ENCODE measurements around the gene BNC1. TPM values are rescaled to one million over a fixed set of nuclear protein-coding genes. Genes with fewer than 3 reads are reported as not detected.
A peak's percentile ranks its signal among the peaks of the same experiment; 100 is the strongest.

Gene BNC1
- total and polyA plus RNA-seq, 7 experiments from 2014 or later: not detected

GRCh38 chr15:83250781-83251180 is 33.7 kb downstream of the BNC1 start:
- Mint-ChIP-seq H3K4me1 (peaks cover 0 to 2% (median 0%) of the 10 kb centered on the region in 7 donors), H3K4me3 (no peak overlapping the region), H3K27me3 (peaks cover 35 to 64% (median 42%) of the 10 kb centered on the region in 5 donors), H3K36me3 (no peaks in the 10 kb centered on the region), H3K27ac (no peak overlapping the region), H3K9me3 (no peaks in the 10 kb centered on the region)
- DNase-seq (no peak), ATAC-seq (no peak)
- no peaks in the 10 kb centered on the region for H3K9me3 ChIP-seq (ENCODE audit: control insufficient read depth in 2 of 3, low read length in 3 of 3)
- H3K4me1 ChIP-seq (ENCODE audit: control insufficient read depth in 2 of 2, insufficient read depth in 2 of 2, low read length in 2 of 2): no peaks in the 10 kb centered on the region
- peaks cover 0 to 10% of the 10 kb centered on the region in 2 donors for H3K27me3 ChIP-seq (ENCODE audit: control insufficient read depth in 2 of 2, insufficient read depth in 2 of 2, low read length in 2 of 2)
- CTCF ChIA-PET: no interaction called here
- no peak overlapping the region for H3K27ac ChIP-seq (ENCODE audit: low read depth, low read length)
- no peak overlapping the region for H3K4me3 ChIP-seq (ENCODE audit: low read length)
- intact Hi-C loops (cut with micrococcal nuclease): no loop called here
- POLR2A ChIA-PET: no interaction called here
- H3K36me3 ChIP-seq (ENCODE audit: control insufficient read depth in 2 of 3, insufficient read depth in 3 of 3, low read length in 3 of 3): no peaks in the 10 kb centered on the region

- no peak for ATAC-seq
- Mint-ChIP-seq H3K36me3 (no peaks in the 10 kb centered on the region), H3K4me1 (no peaks in the 10 kb centered on the region)
Observed at GRCh38 chr15:83249030-83249343, 35.5 kb downstream of the BNC1 start.

GRCh38 chr15:83248151-83249029 is 36.1 kb downstream of the BNC1 start:
- ChIA-PET POLR2A (no interaction called here), CTCF (interaction anchor here (0.5 to 1.1 kb wide), 2 partner anchors 8 to 19 kb away, joined by 3 to 4 read pairs; no protein-coding TSS in a partner anchor)
- peak; percentile 52 for ATAC-seq
- H3K4me3 ChIP-seq (ENCODE audit: low read length): no peak overlapping the region
- no peaks in the 10 kb centered on the region for H3K9me3 ChIP-seq (ENCODE audit: control insufficient read depth in 2 of 3, low read length in 3 of 3)
- peaks cover 0 to 4% (median 0%) of the 10 kb centered on the region in 11 donors for H3K9me3 Mint-ChIP-seq
- H3K4me1 Mint-ChIP-seq: no peaks in the 10 kb centered on the region
- intact Hi-C loops (cut with micrococcal nuclease): loop anchor here (1.0 to 5.0 kb wide), 4 partner anchors 132 to 324 kb away; no protein-coding TSS in a partner anchor
- H3K4me1 ChIP-seq (ENCODE audit: control insufficient read depth in 2 of 2, insufficient read depth in 2 of 2, low read length in 2 of 2): no peaks in the 10 kb centered on the region
- peak in 7 of 9 donors; percentile 2 to 59 (median 38) for DNase-seq
- H3K36me3 ChIP-seq (ENCODE audit: control insufficient read depth in 2 of 3, insufficient read depth in 3 of 3, low read length in 3 of 3): no peaks in the 10 kb centered on the region
- H3K27ac ChIP-seq (ENCODE audit: low read depth, low read length): no peak overlapping the region
- H3K4me3 Mint-ChIP-seq: no peak overlapping the region
- peaks cover 0 to 10% of the 10 kb centered on the region in 2 donors for H3K27me3 ChIP-seq (ENCODE audit: control insufficient read depth in 2 of 2, insufficient read depth in 2 of 2, low read length in 2 of 2)
- no peak overlapping the region for H3K27ac Mint-ChIP-seq
- H3K36me3 Mint-ChIP-seq: no peaks in the 10 kb centered on the region
- peaks cover 36 to 67% (median 50%) of the 10 kb centered on the region in 5 donors for H3K27me3 Mint-ChIP-seq

More at GRCh38 chr15:83249030-83249343, 35.5 kb downstream of the BNC1 start:
- Mint-ChIP-seq H3K27me3 (peaks cover 37 to 68% (median 47%) of the 10 kb centered on the region in 5 donors), H3K27ac (no peak overlapping the region), H3K9me3 (peaks cover 0 to 4% (median 0%) of the 10 kb centered on the region in 11 donors), H3K4me3 (no peak overlapping the region)
- intact Hi-C loops (cut with micrococcal nuclease): loop anchor here (2.0 to 5.0 kb wide), 3 partner anchors 190 to 323 kb away; no protein-coding TSS in a partner anchor
- H3K9me3 ChIP-seq (ENCODE audit: control insufficient read depth in 2 of 3, low read length in 3 of 3): no peaks in the 10 kb centered on the region
- CTCF ChIA-PET: interaction anchor here (0.5 kb wide), 1 partner anchor 9 kb away, joined by 4 read pairs; no protein-coding TSS in a partner anchor
- no peak for DNase-seq
- no peaks in the 10 kb centered on the region for H3K36me3 ChIP-seq (ENCODE audit: control insufficient read depth in 2 of 3, insufficient read depth in 3 of 3, low read length in 3 of 3)
- no peak overlapping the region for H3K4me3 ChIP-seq (ENCODE audit: low read length)
- H3K27ac ChIP-seq (ENCODE audit: low read depth, low read length): no peak overlapping the region
- POLR2A ChIA-PET: no interaction called here
- no peaks in the 10 kb centered on the region for H3K4me1 ChIP-seq (ENCODE audit: control insufficient read depth in 2 of 2, insufficient read depth in 2 of 2, low read length in 2 of 2)
- peaks cover 0 to 10% of the 10 kb centered on the region in 2 donors for H3K27me3 ChIP-seq (ENCODE audit: control insufficient read depth in 2 of 2, insufficient read depth in 2 of 2, low read length in 2 of 2)

GRCh38 chr15:83243634-83244033 is 40.8 kb downstream of the BNC1 start:
- H3K27me3 Mint-ChIP-seq: peaks cover 18 to 56% (median 48%) of the 10 kb centered on the region in 5 donors
- ChIA-PET POLR2A (no interaction called here), CTCF (interaction anchor here (0.7 kb wide), 1 partner anchor 11 kb away, joined by 3 read pairs; no protein-coding TSS in a partner anchor)
- intact Hi-C loops (cut with micrococcal nuclease): no loop called here
- H3K27me3 ChIP-seq (ENCODE audit: control insufficient read depth in 2 of 2, insufficient read depth in 2 of 2, low read length in 2 of 2): peaks cover 0 to 10% of the 10 kb centered on the region in 2 donors
- ATAC-seq (no peak), DNase-seq (no peak)
- no peak overlapping the region for H3K27ac Mint-ChIP-seq
- no peaks in the 10 kb centered on the region for H3K9me3 ChIP-seq (ENCODE audit: control insufficient read depth in 2 of 3, low read length in 3 of 3)
- H3K9me3 Mint-ChIP-seq: peaks cover 0 to 14% (median 5%) of the 10 kb centered on the region in 11 donors
- no peak overlapping the region for H3K4me3 Mint-ChIP-seq
- H3K36me3 ChIP-seq (ENCODE audit: control insufficient read depth in 2 of 3, insufficient read depth in 3 of 3, low read length in 3 of 3): no peaks in the 10 kb centered on the region
- no peaks in the 10 kb centered on the region for H3K4me1 ChIP-seq (ENCODE audit: control insufficient read depth in 2 of 2, insufficient read depth in 2 of 2, low read length in 2 of 2)
- H3K4me1 Mint-ChIP-seq: no peaks in the 10 kb centered on the region
- H3K36me3 Mint-ChIP-seq: no peaks in the 10 kb centered on the region
- no peak overlapping the region for H3K4me3 ChIP-seq (ENCODE audit: low read length)
- H3K27ac ChIP-seq (ENCODE audit: low read depth, low read length): no peak overlapping the region

- Mint-ChIP-seq H3K4me1 (peaks cover 0 to 4% (median 0%) of the 10 kb centered on the region in 7 donors), H3K9me3 (peaks cover 0 to 2% (median 0%) of the 10 kb centered on the region in 11 donors), H3K4me3 (no peak overlapping the region), H3K27ac (no peak overlapping the region), H3K27me3 (peaks cover 4 to 16% (median 9%) of the 10 kb centered on the region in 5 donors), H3K36me3 (no peaks in the 10 kb centered on the region)
- Histone ChIP-seq H3K27me3 (ENCODE audit: control insufficient read depth in 2 of 2, insufficient read depth in 2 of 2, low read length in 2 of 2) (no peaks in the 10 kb centered on the region), H3K9me3 (ENCODE audit: control insufficient read depth in 2 of 3, low read length in 3 of 3) (no peaks in the 10 kb centered on the region), H3K4me3 (ENCODE audit: low read length) (no peak overlapping the region), H3K4me1 (ENCODE audit: control insufficient read depth in 2 of 2, insufficient read depth in 2 of 2, low read length in 2 of 2) (no peaks in the 10 kb centered on the region), H3K36me3 (ENCODE audit: control insufficient read depth in 2 of 3, insufficient read depth in 3 of 3, low read length in 3 of 3) (no peaks in the 10 kb centered on the region), H3K27ac (ENCODE audit: low read depth, low read length) (no peak overlapping the region)
- DNase-seq: no peak
- CTCF ChIA-PET: no interaction called here
- intact Hi-C loops (cut with micrococcal nuclease): no loop called here
- POLR2A ChIA-PET: no interaction called here
- ATAC-seq: no peak
Observed at GRCh38 chr15:83230242-83230641, 54.2 kb downstream of the BNC1 start.

GRCh38 chr15:83225449-83225848 is 59.0 kb downstream of the BNC1 start:
- H3K9me3 ChIP-seq (ENCODE audit: control insufficient read depth in 2 of 3, low read length in 3 of 3): no peaks in the 10 kb centered on the region
- no peak overlapping the region for H3K27ac Mint-ChIP-seq
- H3K36me3 ChIP-seq (ENCODE audit: control insufficient read depth in 2 of 3, insufficient read depth in 3 of 3, low read length in 3 of 3): no peaks in the 10 kb centered on the region
- no peaks in the 10 kb centered on the region for H3K36me3 Mint-ChIP-seq
- H3K4me3 Mint-ChIP-seq: no peak overlapping the region
- H3K27ac ChIP-seq (ENCODE audit: low read depth, low read length): no peak overlapping the region
- H3K9me3 Mint-ChIP-seq: peaks cover 0 to 7% (median 0%) of the 10 kb centered on the region in 11 donors
- intact Hi-C loops (cut with micrococcal nuclease): no loop called here
- no peak for DNase-seq
- peaks cover 0 to 6% (median 0%) of the 10 kb centered on the region in 7 donors for H3K4me1 Mint-ChIP-seq
- H3K4me3 ChIP-seq (ENCODE audit: low read length): no peak overlapping the region
- ATAC-seq: no peak
- H3K27me3 ChIP-seq (ENCODE audit: control insufficient read depth in 2 of 2, insufficient read depth in 2 of 2, low read length in 2 of 2): no peaks in the 10 kb centered on the region
- no peaks in the 10 kb centered on the region for H3K4me1 ChIP-seq (ENCODE audit: control insufficient read depth in 2 of 2, insufficient read depth in 2 of 2, low read length in 2 of 2)
- peaks cover 8 to 29% (median 15%) of the 10 kb centered on the region in 5 donors for H3K27me3 Mint-ChIP-seq
- ChIA-PET CTCF (no interaction called here), POLR2A (no interaction called here)
